ENCODE data around the gene KCNIP3. TPM values are rescaled to one million over a fixed set of nuclear protein-coding genes. Genes with fewer than 3 reads are reported as not detected.

The KCNIP3 gene
- total RNA-seq, 1 experiment from 2014 or later = 19.1 TPM

DNA sequence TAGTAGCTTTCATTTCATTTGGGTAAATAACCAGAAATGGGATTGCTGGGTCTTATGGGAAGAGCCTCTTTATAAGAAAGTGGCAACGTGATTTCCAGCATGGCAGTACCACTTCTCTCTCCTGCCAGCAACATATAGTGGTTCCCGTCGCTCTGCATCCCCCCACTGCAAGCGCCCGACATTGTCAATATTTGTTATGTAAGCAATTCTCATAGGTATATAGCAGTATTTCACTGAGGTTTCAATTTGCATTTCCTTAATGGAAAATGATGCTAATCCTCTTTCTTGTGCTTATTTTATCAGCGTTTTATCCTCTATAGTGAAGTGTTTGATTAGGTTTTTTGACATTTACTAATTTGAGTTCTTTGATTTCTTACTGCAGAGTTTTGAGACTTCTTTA lies 69.4 kb downstream of the KCNIP3 start:
- POLR2A ChIA-PET (ENCODE audit: unreplicated experiment) = no interaction called here

DNA sequence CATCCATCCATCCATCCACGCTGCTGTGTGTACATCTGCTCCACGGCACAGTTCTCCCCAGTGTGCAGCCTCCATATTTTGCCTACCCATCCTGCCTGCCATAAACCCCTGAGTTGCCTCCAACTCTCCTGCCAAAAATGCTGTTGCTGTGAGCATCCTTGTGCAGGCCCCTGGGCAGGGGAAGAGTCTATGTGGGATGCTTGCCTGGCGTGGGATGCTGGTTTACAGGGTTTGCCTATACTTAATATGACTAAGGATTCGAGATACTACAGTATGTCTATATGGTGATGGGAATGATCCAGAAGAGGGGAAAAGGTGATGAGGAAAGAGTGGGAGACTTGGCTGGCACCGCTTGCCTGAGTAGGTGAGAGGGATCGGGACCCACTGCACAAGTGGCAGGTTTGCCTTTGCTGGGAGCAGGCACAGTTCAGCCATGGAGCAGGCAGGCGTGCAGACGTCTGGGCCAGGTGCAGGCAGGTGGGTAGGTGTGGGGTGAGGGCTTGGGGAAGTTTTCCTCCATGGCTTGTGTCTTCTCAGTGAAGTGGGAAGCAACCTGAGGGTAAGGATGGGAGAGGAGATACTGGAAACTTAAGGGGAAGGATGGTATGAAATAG lies 75.2 kb downstream of the KCNIP3 start:
- ATAC-seq = no peak
- TF ChIP-seq EZH2 (IDR thresholded peaks at IDR 0.05; ENCODE audit: low read length, unreplicated experiment) (no peak), EZH2phosphoT487 (IDR thresholded peaks at IDR 0.05; ENCODE audit: borderline replicate concordance, low read length) (no peak)
- TF ChIP-seq, protein P1, sequence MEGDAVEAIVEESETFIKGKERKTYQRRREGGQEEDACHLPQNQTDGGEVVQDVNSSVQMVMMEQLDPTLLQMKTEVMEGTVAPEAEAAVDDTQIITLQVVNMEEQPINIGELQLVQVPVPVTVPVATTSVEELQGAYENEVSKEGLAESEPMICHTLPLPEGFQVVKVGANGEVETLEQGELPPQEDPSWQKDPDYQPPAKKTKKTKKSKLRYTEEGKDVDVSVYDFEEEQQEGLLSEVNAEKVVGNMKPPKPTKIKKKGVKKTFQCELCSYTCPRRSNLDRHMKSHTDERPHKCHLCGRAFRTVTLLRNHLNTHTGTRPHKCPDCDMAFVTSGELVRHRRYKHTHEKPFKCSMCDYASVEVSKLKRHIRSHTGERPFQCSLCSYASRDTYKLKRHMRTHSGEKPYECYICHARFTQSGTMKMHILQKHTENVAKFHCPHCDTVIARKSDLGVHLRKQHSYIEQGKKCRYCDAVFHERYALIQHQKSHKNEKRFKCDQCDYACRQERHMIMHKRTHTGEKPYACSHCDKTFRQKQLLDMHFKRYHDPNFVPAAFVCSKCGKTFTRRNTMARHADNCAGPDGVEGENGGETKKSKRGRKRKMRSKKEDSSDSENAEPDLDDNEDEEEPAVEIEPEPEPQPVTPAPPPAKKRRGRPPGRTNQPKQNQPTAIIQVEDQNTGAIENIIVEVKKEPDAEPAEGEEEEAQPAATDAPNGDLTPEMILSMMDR (conservative IDR thresholded peaks at IDR 0.05; ENCODE audit: low read depth, low read length) = no peak
- Histone ChIP-seq H3K4me1 (ENCODE audit: insufficient read depth, low read length) (no peaks in the 10 kb centered on the region), H3K79me2 (ENCODE audit: low read length) (no peaks in the 10 kb centered on the region), H3K27ac (ENCODE audit: low read length) (no peak overlapping the region), H3K27me3 (ENCODE audit: low read length) (no peaks in the 10 kb centered on the region), H3K4me2 (ENCODE audit: low read length) (no peak overlapping the region), H3K9me2 (replicated peaks; ENCODE audit: low read length) (no peaks in the 10 kb centered on the region), H4K20me1 (ENCODE audit: low read length) (no peaks in the 10 kb centered on the region), H3K36me3 (ENCODE audit: low read depth, low read length) (no peaks in the 10 kb centered on the region), H3K4me3 (ENCODE audit: low read length) (no peak overlapping the region), H3K9me3 (ENCODE audit: low read length) (no peaks in the 10 kb centered on the region), H2AFZ (ENCODE audit: low read length) (no peak overlapping the region), H3K9ac (ENCODE audit: low read length) (no peak overlapping the region), H3F3A (ENCODE audit: low read length, unreplicated experiment) (no peaks in the 10 kb centered on the region)
- ChIA-PET CTCF (no interaction called here), POLR2A (ENCODE audit: unreplicated experiment) (no interaction called here)
- DNase-seq = no peak
- no TSS peak for BruUV-seq (replicated peaks)
- intact Hi-C loops (cut with micrococcal nuclease) = no loop called here

More for the DNA sequence above, 69.4 kb downstream of the KCNIP3 start:
- TF ChIP-seq EZH2 (IDR thresholded peaks at IDR 0.05; ENCODE audit: low read length, unreplicated experiment) (no peak), EZH2phosphoT487 (IDR thresholded peaks at IDR 0.05; ENCODE audit: borderline replicate concordance, low read length) (no peak)
- TF ChIP-seq, protein P1 (conservative IDR thresholded peaks at IDR 0.05; ENCODE audit: low read depth, low read length) = no peak
- H3K4me3 ChIP-seq (ENCODE audit: low read length) = no peak overlapping the region
- H3K27ac ChIP-seq (ENCODE audit: low read length) = no peak overlapping the region
- H3K27me3 ChIP-seq (ENCODE audit: low read length) = no peaks in the 10 kb centered on the region
- H3K9me3 ChIP-seq (ENCODE audit: low read length) = no peaks in the 10 kb centered on the region
- no peaks in the 10 kb centered on the region for H3K9me2 ChIP-seq (replicated peaks; ENCODE audit: low read length)
- intact Hi-C loops (cut with micrococcal nuclease) = no loop called here
- no peaks in the 10 kb centered on the region for H4K20me1 ChIP-seq (ENCODE audit: low read length)
- no peak overlapping the region for H2AFZ ChIP-seq (ENCODE audit: low read length)
- CTCF ChIA-PET = no interaction called here
- no peak overlapping the region for H3K9ac ChIP-seq (ENCODE audit: low read length)
- H3K4me1 ChIP-seq (ENCODE audit: insufficient read depth, low read length) = no peaks in the 10 kb centered on the region
- ATAC-seq (no peak), DNase-seq (no peak)
- no peaks in the 10 kb centered on the region for H3F3A ChIP-seq (ENCODE audit: low read length, unreplicated experiment)
- no TSS peak for BruUV-seq (replicated peaks)
- H3K36me3 ChIP-seq (ENCODE audit: low read depth, low read length) = no peaks in the 10 kb centered on the region
- no peaks in the 10 kb centered on the region for H3K79me2 ChIP-seq (ENCODE audit: low read length)
- H3K4me2 ChIP-seq (ENCODE audit: low read length) = no peak overlapping the region

DNA sequence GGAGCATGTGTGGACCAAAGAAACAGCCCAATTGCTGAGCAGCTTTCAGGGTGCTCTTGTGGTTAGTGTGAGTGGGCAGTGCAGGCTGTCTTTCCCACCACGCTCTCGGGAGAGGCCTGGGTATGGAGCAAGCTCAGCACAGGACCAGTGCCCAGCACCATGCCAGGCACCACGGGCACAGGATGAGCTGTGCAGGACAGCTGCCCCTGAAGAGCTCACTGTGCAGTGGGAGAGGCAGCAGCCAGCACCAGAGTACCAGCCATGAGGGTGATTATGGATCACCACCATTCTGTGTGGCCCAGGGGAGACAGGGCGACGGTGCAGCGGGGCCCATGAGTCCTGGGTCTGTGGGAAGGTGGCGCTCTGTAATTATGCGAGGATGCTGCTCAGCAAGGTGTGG lies 75.7 kb downstream of the KCNIP3 start:
- Histone ChIP-seq H3K4me3 (ENCODE audit: low read length) (no peak overlapping the region), H3K9me3 (ENCODE audit: low read length) (no peaks in the 10 kb centered on the region), H2AFZ (ENCODE audit: low read length) (no peak overlapping the region), H3K9ac (ENCODE audit: low read length) (no peak overlapping the region), H3K9me2 (replicated peaks; ENCODE audit: low read length) (no peaks in the 10 kb centered on the region), H3K27me3 (ENCODE audit: low read length) (no peaks in the 10 kb centered on the region), H4K20me1 (ENCODE audit: low read length) (no peaks in the 10 kb centered on the region), H3K4me1 (ENCODE audit: insufficient read depth, low read length) (no peaks in the 10 kb centered on the region), H3K4me2 (ENCODE audit: low read length) (no peak overlapping the region), H3K27ac (ENCODE audit: low read length) (no peak overlapping the region), H3F3A (ENCODE audit: low read length, unreplicated experiment) (no peaks in the 10 kb centered on the region), H3K36me3 (ENCODE audit: low read depth, low read length) (no peaks in the 10 kb centered on the region), H3K79me2 (ENCODE audit: low read length) (no peaks in the 10 kb centered on the region)
- BruUV-seq (replicated peaks) = no TSS peak
- no peak for DNase-seq
- TF ChIP-seq EZH2 (IDR thresholded peaks at IDR 0.05; ENCODE audit: low read length, unreplicated experiment) = no peak
- TF ChIP-seq EZH2phosphoT487 (IDR thresholded peaks at IDR 0.05; ENCODE audit: borderline replicate concordance, low read length) = no peak
- TF ChIP-seq, protein P1 (conservative IDR thresholded peaks at IDR 0.05; ENCODE audit: low read depth, low read length) = no peak
- intact Hi-C loops (cut with micrococcal nuclease) = no loop called here
- ChIA-PET CTCF (no interaction called here), POLR2A (ENCODE audit: unreplicated experiment) (no interaction called here)
- no peak for ATAC-seq
